Thymus (tissue), 11 donors: Measurements from ENCODE around the gene SPATC1L. TPM values are rescaled to one million over a fixed set of nuclear protein-coding genes. Genes with fewer than 3 reads are reported as not detected.
"Not testable (repeated sequence)": the region's sequence is repeated elsewhere in the genome, so short reads cannot be mapped to it uniquely, and the experiment has no call there.

Experiments used
- DNase-seq, 9 donors: peaks; one replicate each; pipeline ENCODE4 v3.0.0-alpha.2; 2013; ENCODE audit warnings: low spot score in 9 of 9, low read depth in 6 of 9, missing footprints in 1 of 9
- H3K27ac ChIP-seq, 2 donors: one replicate each; pipeline ENCODE4 v1.5.1; 2013; ENCODE audit warnings: control low read depth in 1 of 2, low read depth in 1 of 2, low read length in 1 of 2, mild to moderate bottlenecking in 1 of 2, moderate library complexity in 1 of 2
- H3K27me3 ChIP-seq, 2 donors: one replicate each; pipeline ENCODE4 v1.5.1; 2013; ENCODE audit warnings: low read length in 1 of 2; ENCODE audit not compliant: control insufficient read depth in 2 of 2, insufficient read depth in 1 of 2
- H3K36me3 ChIP-seq, 2 donors: one replicate each; pipeline ENCODE4 v1.5.1; 2013; ENCODE audit warnings: low read length in 1 of 2, mild to moderate bottlenecking in 1 of 2, moderate library complexity in 1 of 2; ENCODE audit not compliant: control insufficient read depth in 2 of 2, insufficient read depth in 2 of 2
- H3K4me1 ChIP-seq, 2 donors: one replicate each; pipeline ENCODE4 v1.5.1; 2013; ENCODE audit warnings: low read length in 2 of 2; ENCODE audit not compliant: control insufficient read depth in 2 of 2, insufficient read depth in 2 of 2
- H3K4me3 ChIP-seq, 2 donors: one replicate each; pipeline ENCODE4 v1.5.1; 2013; ENCODE audit warnings: low read length in 2 of 2, control low read depth in 1 of 2, mild to moderate bottlenecking in 1 of 2
- H3K9me3 ChIP-seq, 2 donors: one replicate each; pipeline ENCODE4 v1.5.1; 2013; ENCODE audit warnings: low read length in 1 of 2, mild to moderate bottlenecking in 1 of 2; ENCODE audit not compliant: control insufficient read depth in 2 of 2, insufficient read depth in 1 of 2
- WGBS: extraction: QIAGEN DNeasy Blood & Tissue Kit; methylation state at CpG from one replicate; pipeline ENCODE4 v1.1.7; 2013; 5-methylcytosine and 5-hydroxymethylcytosine counted together
- polyA plus RNA-seq: library from polyadenylated mRNA; stranded (reverse); fragments of 200-250 nt; gene quantifications from one replicate; pipeline ENCODE4 v1.2.3, GENCODE V29; 2013
- total RNA-seq: library from RNA; stranded (reverse); fragments of 120-200 nt; gene quantifications from one replicate; pipeline ENCODE4 v1.2.4, GENCODE V29; 2013
- donor health status: healthy.

The SPATC1L gene
- total and polyA plus RNA-seq, 2 donors, result 4.8 to 9.6 TPM

DNA sequence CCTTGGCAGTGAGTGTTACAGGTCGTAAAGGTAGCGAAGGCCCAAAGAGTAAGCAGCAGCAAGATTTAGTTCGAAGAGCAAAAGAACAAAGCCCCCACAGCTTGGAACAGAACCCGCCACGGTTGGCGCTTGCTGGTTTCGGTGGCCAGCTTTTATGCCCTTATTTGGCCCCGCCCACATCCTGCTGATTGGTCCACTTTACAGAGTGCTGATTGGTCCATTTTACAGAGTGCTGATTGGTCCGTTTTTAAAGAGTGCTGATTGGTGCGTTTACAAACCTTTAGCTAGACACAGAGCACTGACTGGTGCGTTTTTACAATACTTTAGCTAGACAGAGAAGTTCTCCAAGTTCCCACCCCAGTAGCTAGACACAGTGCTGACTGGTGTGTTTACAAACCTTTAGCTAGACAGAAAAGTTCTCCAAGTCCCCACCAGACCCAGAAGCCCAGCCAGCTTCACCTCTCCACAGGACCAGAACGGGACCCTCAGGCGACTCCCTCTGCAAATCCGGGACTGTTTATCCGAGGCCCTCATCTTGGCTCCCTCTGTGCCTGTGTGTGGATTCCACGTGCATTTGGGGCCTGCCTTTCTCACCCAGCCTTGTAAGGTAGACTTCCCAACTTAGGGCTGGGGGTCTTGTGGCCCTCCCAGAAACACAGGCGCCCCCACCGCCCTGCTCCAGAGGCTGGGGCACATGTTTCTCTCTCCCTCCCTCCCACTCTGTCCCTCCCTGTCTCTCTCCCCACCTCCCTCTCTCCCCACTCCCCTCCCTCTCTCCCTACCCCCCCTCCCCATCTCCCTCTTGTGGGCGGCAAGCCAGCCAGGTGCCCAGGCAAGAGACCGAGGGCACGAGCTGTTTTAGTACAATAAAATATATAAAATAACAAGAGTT lies 41.4 kb downstream of the SPATC1L start:
- DNase-seq, result no peak
- Histone ChIP-seq H3K9me3 (peaks cover 0 to 13% of the 10 kb centered on the region in 2 donors), H3K36me3 (no peaks in the 10 kb centered on the region), H3K4me3 (no peak overlapping the region), H3K4me1 (no peaks in the 10 kb centered on the region), H3K27me3 (no peaks in the 10 kb centered on the region), H3K27ac (no peak overlapping the region)
- WGBS, result 89% methylated on average over 21 of the region's 21 CpGs

- Histone ChIP-seq H3K4me3 (no peak overlapping the region), H3K36me3 (no peaks in the 10 kb centered on the region), H3K4me1 (no peaks in the 10 kb centered on the region), H3K27ac (no peak overlapping the region), H3K9me3 (peaks cover 0 to 13% of the 10 kb centered on the region in 2 donors), H3K27me3 (no peaks in the 10 kb centered on the region)
- DNase-seq, result no peak
- 96% methylated on average over 45 of the region's 45 CpGs for WGBS
Observed at GRCh38 chr21:46141767-46142581, 42.3 kb downstream of the SPATC1L start.

- not testable (repeated sequence) for DNase-seq, H3K27ac ChIP-seq, H3K27me3 ChIP-seq, H3K4me3 ChIP-seq, H3K36me3 ChIP-seq, H3K4me1 ChIP-seq
- peaks cover 0 to 13% of the 10 kb centered on the region in 2 donors for H3K9me3 ChIP-seq
- WGBS, result 87% methylated on average over 29 of the region's 29 CpGs
Observed at GRCh38 chr21:46140352-46141003, 43.8 kb downstream of the SPATC1L start.

DNA sequence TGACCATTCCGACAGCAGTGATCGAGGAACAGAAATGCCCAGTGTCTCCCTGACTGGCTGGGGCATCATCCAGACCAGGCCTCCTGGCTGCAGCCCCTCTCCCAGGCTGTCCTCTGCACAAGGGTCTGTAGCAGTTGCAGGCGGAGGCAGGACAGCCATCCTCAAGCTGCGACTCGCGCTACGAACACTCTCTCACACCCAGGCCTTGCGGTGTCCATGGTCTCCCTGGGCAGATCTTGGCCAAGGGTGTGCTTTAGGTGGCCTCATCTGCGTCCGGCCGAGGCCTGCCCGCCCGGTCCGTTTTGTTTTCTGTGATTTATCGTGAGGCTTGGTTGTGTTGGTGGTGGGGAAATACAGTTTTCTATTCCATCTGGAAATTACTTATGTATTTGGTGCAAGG lies 44.6 kb downstream of the SPATC1L start:
- Histone ChIP-seq H3K27ac (no peak overlapping the region), H3K4me3 (no peak overlapping the region)

GRCh38 chr21:46138383-46138970 lies 45.8 kb downstream of the SPATC1L start:
- no peak overlapping the region for H3K27ac ChIP-seq
- no peaks in the 10 kb centered on the region for H3K36me3 ChIP-seq
- no peaks in the 10 kb centered on the region for H3K4me1 ChIP-seq
- DNase-seq, result no peak
- peaks cover 0 to 4% of the 10 kb centered on the region in 2 donors for H3K9me3 ChIP-seq
- H3K4me3 ChIP-seq, result no peak overlapping the region
- no peaks in the 10 kb centered on the region for H3K27me3 ChIP-seq
- WGBS, result 80% methylated on average over 28 of the region's 28 CpGs

More for the DNA sequence above, 44.6 kb downstream of the SPATC1L start:
- H3K9me3 ChIP-seq, result peaks cover 0 to 5% of the 10 kb centered on the region in 2 donors
- H3K4me1 ChIP-seq, result no peaks in the 10 kb centered on the region
- 93% methylated on average over 15 of the region's 15 CpGs for WGBS
- H3K36me3 ChIP-seq, result no peaks in the 10 kb centered on the region
- DNase-seq, result no peak
- H3K27me3 ChIP-seq, result no peaks in the 10 kb centered on the region

- Histone ChIP-seq H3K27me3 (no peaks in the 10 kb centered on the region), H3K4me1 (no peaks in the 10 kb centered on the region), H3K27ac (no peak overlapping the region), H3K9me3 (peaks cover 0 to 4% of the 10 kb centered on the region in 2 donors), H3K36me3 (no peaks in the 10 kb centered on the region), H3K4me3 (no peak overlapping the region)
- WGBS, result 98% methylated on average over 7 of the region's 7 CpGs
- DNase-seq, result no peak
Observed at GRCh38 chr21:46137908-46138307, 46.4 kb downstream of the SPATC1L start.

DNA sequence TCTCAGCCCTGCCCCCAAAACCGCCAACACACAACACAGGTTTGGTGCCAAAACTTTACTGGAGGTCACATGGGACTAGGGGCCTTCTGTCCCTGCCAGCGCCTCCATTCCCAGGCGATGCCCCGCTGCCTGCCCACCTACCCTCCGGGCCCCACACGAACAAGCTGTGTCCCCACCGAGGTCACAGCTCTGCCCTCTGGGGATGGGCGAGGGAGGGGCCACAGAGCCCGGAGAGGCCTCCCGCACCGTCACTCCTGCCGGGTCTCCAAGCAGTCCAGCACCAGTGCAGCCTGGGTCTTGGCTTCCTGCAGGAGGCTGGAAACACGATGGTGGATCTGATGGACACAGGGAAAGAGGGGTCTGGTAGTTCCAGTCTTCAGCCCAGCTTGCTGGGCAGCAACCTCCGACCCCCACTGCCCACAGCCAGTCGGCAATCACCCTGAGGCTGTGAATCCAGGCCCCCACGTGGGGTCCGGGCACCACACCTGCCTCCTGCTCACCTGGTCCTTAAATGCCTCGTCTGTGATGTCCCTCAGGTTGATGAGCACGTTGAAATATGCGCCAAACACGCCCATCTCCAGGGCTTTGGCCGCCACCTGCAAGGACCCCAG lies 47.4 kb downstream of the SPATC1L start:
- 90% methylated on average over 22 of the region's 22 CpGs for WGBS
- no peaks in the 10 kb centered on the region for H3K27me3 ChIP-seq

DNA sequence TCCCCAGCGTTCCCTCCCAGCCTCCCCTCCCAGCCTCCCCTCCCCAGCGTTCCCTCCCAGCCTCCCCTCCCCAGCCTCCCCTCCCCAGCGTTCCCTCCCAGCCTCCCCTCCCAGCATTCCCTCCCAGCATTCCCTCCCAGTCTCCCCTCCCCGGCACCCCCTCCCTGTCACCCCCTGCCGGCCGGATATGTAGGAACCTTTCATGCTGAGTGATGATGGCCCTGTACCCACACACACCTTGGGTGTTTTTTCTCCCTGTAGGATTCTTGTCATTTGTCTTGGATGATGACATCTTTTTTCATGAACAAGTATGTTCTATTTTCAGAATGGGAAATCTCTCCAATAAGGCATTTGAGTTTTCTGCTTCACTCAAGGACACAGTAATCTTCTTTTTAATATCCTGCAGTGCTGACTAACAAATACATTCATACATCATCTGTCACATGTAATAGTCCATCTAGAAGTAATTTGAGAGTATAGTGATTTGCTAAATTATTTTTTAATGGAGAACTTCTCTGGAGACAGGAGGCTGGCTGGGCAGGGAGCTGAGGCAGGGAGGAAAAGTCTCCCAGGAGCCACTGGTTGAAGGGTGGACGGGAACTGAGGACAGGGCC lies 48.4 kb downstream of the SPATC1L start:
- no peak for DNase-seq
- Histone ChIP-seq H3K4me1 (no peaks in the 10 kb centered on the region), H3K4me3 (no peak overlapping the region), H3K9me3 (no peaks in the 10 kb centered on the region), H3K27ac (no peak overlapping the region), H3K27me3 (no peaks in the 10 kb centered on the region), H3K36me3 (no peaks in the 10 kb centered on the region)
- 80% methylated on average over 7 of the region's 7 CpGs for WGBS

More for the DNA sequence above, 47.4 kb downstream of the SPATC1L start:
- DNase-seq, result no peak
- Histone ChIP-seq H3K4me1 (no peaks in the 10 kb centered on the region), H3K27ac (no peak overlapping the region), H3K9me3 (no peaks in the 10 kb centered on the region), H3K4me3 (no peak overlapping the region), H3K36me3 (no peaks in the 10 kb centered on the region)
